WI38 (cell line): ENCODE data around the gene IAH1.

ENCODE experiments used
- H3K4me3 ChIP-seq: 2 replicates; pipeline ENCODE4 v1.5.1; 2011; ENCODE audit warnings: low read depth, mild to moderate bottlenecking, control low read depth, low read length
- CTCF ChIP-seq: IDR thresholded peaks from 2 replicates; pipeline ENCODE4 v1.5.1; 2012; ENCODE audit warnings: low read depth, mild to moderate bottlenecking, control low read depth, low read length

The IAH1 gene

GRCh38 chr2:9474361-9475057 is at the start of gene IAH1:
Gene IAH1 (plus strand): TSS chr2:9474551. CDS start chr2:9474567, 16 bp downstream.
- peak within 1 kb of the TSS; percentile 68 for H3K4me3 ChIP-seq
- no peak for TF ChIP-seq CTCF

GRCh38 chr2:9428965-9429577 is 45.3 kb upstream of the IAH1 start:
- H3K4me3 ChIP-seq: no peak overlapping the region
- TF ChIP-seq CTCF: no peak

- H3K4me3 ChIP-seq: no peak overlapping the region
- no peak for TF ChIP-seq CTCF
Observed at GRCh38 chr2:9430316-9431293, 43.7 kb upstream of the IAH1 start.

- no peak for TF ChIP-seq CTCF
- no peak overlapping the region for H3K4me3 ChIP-seq
Observed at GRCh38 chr2:9434489-9434888, 39.9 kb upstream of the IAH1 start.

- TF ChIP-seq CTCF: no peak
- H3K4me3 ChIP-seq: no peak overlapping the region
Observed at GRCh38 chr2:9439536-9439935, 34.8 kb upstream of the IAH1 start.

GRCh38 chr2:9440058-9440727 is 34.2 kb upstream of the IAH1 start:
- H3K4me3 ChIP-seq: no peak overlapping the region
- TF ChIP-seq CTCF: no peak
